HG03460 (cell line): ENCODE data around the gene NMUR1.

Experiments
- ATAC-seq: cut with Tn5 transposase; IDR thresholded peaks from one replicate; pipeline ENCODE4 v1.9.1; 2021; ENCODE audit not compliant: unreplicated experiment

The NMUR1 gene

DNA sequence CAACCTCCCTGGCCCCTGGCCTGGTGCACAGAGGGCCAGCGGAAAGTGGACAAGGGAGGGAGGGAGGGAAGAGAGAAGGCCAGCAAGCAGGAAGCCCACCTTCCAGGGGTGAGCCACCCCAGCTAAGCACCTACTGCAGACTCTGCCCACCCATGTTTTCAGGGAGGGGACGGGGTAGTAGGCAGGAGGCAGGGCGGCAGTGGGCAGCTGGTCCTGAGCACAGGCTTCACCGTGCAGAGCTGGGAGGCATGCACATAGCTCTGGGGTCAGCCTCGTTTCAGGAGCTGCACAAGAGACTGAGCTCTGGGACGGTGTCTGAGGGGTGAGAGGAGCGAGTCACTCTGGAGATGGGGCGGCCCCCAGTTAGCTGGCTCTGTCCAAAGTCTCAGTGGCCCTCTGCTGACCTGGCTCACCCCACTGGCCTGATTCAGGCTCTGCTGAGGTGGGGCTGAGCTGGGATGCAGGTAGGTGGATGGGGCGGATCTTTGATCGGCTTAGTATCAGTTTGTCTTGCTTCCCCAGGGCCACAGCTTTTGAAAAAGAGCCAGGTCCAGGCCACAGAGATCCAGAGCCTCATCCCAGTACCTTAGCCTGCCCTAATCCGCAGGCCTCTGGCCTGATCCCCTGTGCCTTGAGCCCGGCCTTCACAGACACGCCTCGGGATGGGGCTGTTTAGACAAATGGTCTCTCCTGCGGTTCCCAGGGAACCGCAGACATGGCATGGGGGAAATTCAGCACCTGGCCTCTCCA, 3.7 kb downstream of the NMUR1 start:
- no peak for ATAC-seq

DNA sequence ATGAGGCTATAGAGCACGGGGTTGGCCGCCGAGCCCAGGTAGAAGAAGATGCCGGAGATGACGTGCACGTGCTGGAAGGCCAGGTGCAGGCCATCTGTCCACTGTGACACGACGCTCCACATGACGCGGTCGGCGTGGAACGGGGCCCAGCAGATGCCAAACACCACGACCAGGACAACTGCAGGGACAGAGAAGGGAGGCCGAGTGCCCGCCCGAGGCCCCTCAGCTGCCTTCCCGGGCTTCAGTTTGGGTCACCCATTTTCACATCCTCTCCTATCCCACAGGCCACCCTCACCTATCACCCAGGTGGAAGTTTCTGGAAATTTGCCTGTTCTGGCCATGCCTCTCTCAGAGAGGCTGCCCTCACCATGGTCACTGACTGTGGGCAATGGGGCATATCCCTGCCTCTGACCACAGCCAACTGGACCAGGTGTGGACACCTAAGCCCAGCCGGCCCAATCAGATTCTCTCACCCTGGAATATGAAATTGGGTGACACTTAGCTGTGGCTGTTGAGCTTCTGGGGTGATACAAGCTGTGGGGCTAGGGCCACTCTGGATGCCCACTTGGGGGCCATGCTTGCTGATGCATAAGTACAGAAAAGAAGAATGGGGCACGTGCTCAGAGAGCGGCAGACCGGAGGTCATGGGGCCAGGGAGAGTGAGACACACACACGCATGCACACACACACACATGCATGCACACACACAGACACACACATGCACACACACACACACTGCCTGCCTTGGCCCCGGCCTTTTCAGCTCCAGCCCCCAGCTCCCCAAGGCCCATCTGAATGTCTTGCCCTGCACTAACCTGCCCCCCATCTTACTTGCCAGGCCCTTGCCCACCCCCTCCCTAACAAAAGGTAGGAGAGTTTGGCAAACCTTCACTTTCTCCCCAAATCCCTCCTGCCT, 4.7 kb downstream of the NMUR1 start:
- ATAC-seq = no peak

DNA sequence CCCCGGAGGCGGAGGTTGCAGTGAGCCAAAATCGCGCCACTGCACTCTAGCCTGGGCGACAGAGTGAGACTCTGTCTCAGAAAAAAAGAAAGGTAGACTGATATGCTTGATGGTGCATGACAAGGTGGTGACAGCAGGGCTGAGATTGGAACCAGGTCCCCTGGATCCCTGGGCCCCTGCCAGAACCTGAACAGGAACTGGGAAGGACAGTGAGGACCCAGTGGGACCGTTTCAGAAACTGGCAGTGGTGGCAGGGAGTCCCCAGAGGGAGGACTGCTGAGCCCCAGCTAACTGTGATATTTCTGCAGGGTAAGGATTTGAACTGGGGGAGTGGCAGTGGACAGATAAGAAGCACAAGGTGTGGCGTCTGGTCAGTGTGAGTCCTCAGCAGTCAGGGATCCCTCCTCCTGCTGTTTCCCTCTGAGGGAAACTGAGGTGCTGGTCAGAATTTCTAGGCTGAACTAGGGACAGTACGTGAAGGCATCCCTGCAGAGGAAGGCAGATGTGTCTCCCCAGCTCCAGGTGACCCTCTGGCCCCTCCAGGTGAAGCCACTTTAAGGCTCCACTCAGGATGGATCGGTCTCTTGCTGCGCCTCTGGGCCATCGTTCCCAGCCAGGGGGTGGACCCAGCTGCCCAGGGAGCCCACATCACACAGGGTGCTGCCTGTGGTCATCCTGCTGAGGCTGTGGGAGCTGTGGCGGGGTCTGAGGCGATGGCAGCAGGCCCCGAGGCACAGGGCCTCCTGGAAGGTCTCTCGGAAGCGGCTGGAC, 5.6 kb downstream of the NMUR1 start:
- ATAC-seq = no peak

DNA sequence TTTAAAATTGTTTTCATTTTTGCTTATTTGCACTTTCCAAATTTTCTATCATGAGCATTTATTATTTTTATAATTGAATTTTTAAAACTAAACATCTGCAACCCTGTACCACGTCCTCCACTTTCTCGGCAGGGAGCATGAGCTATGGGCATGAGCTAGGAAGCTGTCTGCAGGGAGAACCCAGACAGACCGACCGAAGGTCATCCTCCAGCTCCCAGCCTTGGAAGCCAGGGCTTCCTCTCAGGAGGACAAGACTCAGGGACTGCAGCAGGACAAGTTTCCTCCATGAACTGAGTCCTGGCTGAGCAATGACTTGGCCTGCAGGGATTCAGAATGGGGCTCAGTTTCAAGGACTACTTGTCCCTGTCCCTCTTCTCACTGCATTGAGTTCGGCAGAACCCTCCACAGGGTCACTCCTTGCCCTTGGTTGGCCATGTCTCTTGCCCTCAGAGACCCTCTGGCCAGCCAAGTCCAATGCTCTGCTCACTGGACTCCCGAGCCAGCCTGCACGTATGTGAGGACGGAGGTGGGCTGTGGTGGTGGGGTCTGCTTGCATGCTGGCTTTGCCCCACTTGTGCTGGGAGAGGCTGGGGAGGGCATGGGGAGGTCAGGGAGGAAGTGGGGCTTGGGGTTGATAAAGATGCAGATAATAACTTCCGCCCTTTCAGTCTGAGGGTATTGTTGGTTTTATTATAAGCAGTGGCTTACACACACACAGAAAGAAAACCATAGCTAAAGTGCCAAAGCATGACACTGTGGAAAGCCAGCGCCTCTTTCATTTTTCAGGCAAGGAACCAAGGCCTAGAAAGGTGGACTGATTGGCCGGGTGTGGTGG, 6.6 kb downstream of the NMUR1 start:
- ATAC-seq = no peak

DNA sequence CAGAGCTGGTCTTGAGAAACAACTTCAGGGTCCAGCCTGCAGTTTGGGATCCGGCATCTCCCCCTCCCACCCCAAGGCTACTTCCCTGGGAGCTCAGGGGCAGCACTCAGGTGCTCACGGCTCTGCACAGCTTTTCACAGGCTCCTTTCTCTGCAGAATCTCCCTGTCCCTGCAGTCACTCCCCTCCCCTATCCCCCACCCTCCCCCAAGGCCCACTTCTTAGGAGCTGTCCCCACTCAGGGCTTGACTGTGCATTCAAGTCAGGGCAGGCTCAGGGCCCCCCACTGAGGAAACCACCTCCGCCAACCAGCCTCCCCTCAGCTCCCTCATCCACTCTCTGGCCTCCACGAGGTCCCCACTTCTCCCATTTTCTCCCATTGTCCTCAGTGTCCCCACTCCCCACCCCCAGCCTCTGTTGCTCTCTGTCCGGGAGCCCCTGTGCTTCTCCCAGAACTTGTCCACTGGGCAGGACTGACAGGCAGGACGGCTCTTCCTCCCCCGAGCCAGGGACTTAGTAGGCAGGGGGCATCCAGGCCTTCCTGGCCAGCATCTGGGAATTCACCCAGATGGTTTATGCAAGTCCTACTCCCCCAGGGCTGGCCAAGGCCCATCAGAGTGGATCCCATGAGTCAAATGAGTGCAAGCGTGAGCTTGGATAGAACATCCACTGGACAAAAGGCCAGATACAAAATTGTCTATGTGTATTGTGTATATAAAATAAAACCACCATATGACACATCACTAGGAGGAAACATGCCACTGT, 7.6 kb downstream of the NMUR1 start:
- no peak for ATAC-seq

DNA sequence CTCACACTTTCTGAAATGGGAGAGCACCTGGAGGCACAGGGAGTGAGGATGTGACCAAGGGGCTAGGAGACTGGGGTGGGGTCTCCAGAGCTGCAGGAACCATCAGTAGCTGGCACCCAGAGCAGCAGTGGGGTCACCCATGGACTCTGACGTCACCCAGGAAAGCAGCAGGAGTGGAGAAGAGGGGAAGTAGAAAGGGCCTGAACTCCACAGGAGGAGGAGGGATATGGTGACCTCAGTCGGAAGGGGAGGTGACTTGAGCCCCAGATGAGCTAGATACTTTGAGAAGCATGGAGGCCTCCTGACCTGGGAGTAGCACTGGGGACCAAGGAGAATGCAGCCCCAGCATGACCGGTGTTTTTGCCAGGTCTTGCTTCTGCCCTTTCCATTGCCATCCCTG, 8.8 kb downstream of the NMUR1 start:
- ATAC-seq = no peak

DNA sequence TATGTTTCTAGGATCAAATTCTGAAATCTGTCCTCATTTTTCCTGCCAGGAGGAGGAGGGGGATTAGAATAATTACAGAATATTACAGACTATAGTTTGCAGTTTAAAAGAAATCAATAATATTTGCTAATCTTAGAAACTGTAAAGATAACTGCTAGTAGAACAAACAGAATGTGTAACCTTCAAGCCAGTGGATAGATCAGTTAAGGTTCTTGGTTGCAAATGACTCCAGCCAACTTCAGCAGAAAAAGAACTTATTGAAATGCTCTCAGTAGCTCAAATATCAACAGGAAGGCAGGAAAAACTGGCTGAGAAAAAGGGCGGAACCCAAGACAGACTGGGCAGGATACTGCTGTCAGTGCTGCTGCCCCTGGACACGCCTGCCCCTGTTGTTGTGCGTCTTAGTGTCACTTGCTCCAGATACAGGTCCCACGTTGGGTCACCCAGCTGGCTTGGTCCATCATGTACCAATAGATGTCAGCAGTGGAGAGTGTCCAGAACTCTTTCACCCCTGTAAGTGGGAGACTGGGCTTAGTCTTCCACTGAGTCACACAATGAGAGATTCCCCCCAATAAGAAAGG, 10.2 kb downstream of the NMUR1 start:
- ATAC-seq = no peak

DNA sequence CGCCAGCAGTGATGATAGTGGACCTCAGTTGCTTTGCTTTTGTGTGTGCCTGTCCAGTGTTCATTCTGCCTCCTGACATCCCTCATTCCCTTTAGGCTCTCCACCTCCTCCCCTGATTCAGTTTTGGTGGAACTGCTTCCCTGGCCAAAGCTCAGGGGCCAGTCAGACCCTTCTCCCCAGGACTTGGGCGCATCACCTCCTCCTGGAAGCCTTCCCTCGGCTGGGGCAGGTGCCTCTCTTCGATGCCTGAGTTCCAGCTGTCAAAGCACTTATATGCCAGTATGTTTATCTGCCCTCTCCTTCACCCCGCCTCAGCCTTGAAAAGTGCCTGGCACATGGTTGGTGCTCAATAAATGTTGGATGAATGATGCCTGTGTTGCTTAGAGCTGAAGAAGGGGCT, 11.5 kb downstream of the NMUR1 start:
- ATAC-seq = no peak

DNA sequence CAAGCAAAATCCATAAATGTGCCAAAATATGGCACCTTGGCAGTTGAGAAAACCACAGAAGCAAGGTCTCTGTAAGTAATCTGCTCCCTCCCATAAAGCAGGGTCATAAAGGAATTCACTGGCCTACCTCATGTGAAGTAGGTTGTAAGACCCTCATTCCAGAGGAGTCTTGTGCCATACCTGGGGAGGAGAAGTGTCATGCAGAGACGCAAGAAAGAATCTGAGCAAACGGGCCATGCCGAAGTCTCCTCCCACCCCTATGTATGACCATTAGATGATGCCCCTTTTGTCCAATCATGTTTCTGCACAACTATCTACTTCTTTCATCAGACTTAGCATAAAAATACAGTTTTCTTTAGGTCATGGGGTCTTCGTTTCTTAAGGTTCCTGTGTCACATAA, 14.6 kb downstream of the NMUR1 start:
- no peak for ATAC-seq

DNA sequence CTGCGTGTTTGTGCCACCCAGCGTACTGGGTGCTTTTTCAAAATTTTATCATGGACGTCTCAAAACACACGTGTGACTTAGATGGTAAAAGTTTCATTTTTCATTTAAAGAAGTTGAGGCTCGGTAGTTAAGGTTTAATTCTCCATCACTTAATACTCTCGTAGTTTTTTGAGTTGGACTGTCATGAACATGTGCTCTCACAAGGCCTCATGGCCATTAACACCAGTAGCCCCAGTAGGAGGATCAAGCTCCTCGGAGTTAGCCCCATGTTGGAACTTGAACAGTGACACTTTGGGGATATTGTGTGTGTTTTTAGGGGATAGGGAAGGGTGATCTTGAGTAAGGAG, 15.3 kb downstream of the NMUR1 start:
- ATAC-seq = no peak

DNA sequence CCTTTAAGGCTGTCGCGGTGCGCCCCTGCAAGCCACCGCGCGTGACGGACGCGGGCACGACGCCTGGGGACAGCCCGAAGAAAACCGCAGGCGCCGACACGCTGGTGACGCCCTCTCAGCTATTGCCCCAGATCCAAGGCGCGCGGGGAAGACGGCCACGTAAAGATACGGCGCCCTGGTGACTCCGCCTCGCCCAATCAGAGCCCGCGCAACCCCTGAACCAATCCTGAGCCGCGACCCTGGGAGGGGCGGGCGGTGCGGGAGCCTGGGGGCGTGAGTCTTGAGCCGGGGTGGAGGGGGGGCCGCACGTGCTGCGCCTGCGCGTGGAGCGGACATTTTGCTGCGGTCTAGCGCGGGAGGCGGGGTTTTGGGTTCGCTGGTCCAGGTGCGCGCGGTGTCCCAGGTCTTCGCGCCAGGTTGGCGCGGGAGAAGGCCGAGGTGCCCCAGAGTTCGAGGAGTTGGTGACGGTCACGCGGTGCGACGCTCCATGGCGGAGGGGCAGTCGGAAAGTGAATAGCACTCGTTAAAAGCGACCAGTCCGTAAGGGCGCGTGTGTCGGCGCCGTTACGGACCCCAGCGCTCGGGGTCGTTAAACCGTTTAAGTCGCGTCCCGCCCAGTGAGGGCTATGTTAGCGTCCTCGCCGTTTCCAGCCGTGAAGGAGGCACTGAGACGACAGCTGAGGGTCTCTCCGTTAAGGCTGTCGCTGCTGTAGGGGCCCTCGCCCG, 15.9 kb downstream of the NMUR1 start:
- peak; percentile 99 for ATAC-seq

DNA sequence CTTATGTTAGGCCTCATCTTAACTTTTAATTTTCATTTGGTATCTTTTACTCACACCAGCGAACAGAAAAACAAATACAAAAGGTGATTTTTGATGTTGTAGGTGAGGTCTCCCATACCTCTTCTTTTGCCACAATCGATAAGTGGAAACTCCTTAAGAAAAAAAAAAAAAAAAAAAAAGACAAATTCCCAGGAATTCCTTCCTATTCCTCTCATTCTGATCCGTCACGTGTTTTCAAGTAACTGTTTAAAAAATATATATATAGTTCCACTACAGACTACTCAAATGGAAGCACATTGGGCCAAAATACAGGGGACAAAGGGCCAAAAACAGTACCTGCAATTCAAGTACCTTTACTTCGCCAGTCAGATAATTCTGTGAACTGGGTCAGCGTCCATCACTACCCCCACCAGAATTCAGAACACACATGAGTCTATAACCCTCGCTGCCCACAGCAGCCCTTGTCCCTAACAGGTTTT, 16.5 kb downstream of the NMUR1 start:
- no peak for ATAC-seq

DNA sequence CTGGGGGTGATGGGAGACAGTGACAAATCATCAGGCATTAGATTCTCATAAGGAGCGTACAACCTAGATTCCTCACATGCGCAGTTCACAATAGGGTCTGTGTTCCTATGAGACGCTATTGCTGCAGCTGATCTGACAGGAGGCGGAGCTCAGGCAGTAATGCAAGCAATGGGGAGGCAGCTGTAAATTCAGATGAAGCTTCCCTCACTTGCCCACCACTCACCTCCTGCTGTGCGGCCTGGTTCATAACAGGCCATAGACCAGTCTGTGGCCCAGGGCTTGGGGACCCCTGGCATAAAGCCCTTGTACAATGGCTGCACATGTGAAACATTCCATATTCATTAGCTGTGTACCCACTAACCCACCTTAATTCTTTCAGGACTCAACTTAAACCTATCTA, 18.0 kb downstream of the NMUR1 start:
- ATAC-seq = no peak

DNA sequence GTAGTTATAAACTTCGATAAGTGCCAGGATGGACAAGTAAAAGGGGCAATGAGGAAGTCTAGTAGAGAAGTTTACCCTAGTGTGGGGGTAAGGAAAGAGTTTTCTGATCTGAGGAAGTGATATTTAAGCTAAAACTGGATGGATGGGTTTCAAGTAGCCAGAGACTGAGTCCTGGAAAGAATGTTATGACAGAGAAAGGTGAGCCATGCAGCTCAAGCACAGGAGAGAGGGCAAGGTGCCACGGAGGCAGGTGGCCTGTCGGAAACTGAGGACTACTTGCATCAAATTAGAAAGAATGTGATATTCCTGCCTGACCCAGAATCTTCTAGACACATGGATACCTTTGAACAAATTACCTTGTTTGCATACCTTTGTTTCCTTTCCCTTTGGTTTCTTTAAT, 26.5 kb downstream of the NMUR1 start:
- no peak for ATAC-seq

DNA sequence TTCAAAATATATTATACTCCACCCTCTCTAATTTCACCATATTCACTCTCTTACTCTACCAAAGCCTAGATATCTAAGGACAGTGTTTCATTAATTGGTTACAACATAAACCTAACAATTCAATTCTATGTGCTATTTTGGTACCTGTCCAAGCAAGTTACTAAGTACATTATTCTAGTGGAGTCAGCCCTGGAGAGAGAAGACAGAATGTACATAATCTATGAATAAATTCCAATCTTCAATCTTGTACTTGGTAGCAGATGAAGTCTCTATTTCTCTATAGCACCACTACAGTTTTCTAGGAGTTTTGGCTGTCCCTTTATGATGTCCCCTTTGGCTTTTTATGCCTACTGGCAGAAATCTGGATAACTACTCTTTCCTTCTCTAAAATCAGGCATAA, 27.6 kb downstream of the NMUR1 start:
- no peak for ATAC-seq

DNA sequence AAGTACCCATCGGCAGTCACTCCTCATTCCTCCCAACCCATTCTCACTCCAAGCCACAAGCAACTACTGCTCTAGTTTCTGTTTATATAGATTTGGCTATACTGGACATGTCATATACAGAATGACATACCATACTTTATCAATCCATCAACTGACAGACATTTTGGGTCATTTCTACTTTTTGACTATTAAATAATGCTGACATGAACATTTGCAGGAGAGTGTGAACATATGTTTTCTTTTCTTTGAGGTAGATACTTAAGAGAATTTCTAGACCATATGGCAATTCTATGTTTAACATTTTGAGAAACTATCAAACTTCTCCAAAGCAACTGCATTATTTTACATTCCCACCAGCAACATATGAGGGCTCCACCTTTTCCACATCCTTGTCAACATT, 32.6 kb downstream of the NMUR1 start:
- ATAC-seq = no peak

DNA sequence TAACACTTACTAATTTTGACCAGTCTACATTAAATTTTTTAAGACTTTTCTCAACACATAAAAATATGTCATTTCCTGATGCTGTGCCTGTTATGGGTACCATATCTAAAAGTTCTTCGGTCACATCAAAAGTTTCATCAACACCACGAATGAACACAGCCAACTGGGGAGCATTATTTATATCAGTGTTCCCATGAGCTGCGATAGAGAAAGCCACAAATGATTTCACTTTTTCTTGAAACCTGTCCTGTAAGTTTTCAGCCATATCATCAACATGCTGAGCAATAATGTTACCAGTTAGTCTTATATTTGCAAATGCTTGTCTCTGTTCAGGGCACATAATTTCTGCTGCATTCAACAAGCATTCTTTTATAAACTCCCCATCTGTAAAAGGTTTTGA, 35.6 kb downstream of the NMUR1 start:
- no peak for ATAC-seq

DNA sequence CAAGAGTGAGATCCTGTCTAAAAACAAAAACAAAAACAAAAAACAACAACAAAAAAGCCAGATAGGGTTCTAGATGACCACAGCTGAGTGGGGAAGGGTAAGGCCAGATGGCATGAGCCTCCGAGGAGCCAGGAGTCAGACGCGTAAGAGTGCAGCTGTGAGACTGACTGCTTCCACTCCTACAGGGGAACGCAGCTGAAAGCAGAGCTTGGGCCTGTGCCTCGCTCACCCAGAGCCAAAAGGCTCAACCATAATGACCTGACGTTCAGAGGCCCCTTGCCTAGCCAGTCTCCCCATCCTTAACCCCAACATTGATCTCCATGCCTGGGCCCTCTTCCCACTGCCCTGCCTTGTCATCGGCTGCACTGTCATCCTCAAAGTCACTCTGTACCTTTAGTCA, 39.4 kb downstream of the NMUR1 start:
- ATAC-seq = no peak

DNA sequence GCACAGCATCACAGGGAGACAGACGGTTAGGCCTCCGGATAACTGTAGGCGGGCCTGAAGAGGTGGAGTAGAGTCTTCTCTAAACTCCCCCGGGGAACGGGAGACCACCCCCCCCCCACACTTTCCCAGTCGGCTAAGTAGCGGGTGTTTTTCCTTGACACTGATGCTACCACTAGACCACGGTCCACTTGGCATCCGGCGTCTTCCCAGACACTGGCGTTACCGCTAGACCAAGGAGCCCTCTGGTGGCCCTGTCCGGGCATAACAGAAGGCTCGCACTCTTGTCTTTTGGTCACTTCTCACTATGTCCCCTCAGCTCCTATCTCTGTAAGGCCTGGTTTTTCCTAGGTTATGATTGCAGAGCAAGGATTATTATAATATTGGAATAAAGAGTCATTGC, 40.3 kb downstream of the NMUR1 start:
- no peak for ATAC-seq
